Inflammatory macrophage treated with lipopolysaccharide for 1 hour (primary cell): ENCODE data around the gene E2F2.
"Not testable (repeated sequence)": the region's sequence is repeated elsewhere in the genome, so short reads cannot be mapped to it uniquely, and the experiment has no call there.

ENCODE experiments used
- DNase-seq, 2 donors: peaks; one replicate each; pipeline ENCODE4 v3.0.0-alpha.2; 2020 to 2022

The E2F2 gene

GRCh38 chr1:23522244-23522982 is 8.6 kb downstream of the E2F2 start:
- peak; percentile 95 to 97 for DNase-seq

DNA sequence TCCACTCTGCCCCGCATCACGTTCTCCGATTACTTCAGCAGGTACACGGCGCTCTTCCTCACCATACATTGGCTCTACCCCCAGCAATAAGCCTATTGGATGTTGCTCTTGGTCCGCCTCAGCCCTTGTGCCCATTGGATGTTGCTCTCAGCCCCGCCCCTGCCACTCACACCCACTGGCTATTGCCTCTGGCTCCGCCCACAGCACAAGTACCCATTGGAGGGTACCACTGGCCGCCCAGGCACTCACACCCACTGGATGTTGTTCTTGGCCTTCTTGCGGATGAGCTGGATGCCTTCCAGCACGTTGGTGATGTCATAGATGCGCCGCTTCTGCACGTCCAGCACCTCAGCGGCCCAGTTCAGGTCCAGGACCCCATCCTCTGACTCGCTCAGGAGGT is 9.4 kb downstream of the E2F2 start:
- DNase-seq, result no peak

- DNase-seq, result no peak
Measured at GRCh38 chr1:23517581-23517980, 13.5 kb downstream of the E2F2 start.

- no peak for DNase-seq
Measured at GRCh38 chr1:23515905-23516304, 15.1 kb downstream of the E2F2 start.

- no peak for DNase-seq
Measured at GRCh38 chr1:23514111-23514679, 16.8 kb downstream of the E2F2 start.

- DNase-seq, result no peak
Measured at GRCh38 chr1:23509896-23510295, 21.1 kb downstream of the E2F2 start.

GRCh38 chr1:23506376-23507107 is 24.5 kb downstream of the E2F2 start:
- no peak for DNase-seq

- no peak for DNase-seq
Measured at GRCh38 chr1:23505851-23506250, 25.2 kb downstream of the E2F2 start.

GRCh38 chr1:23504156-23504555 is 26.9 kb downstream of the E2F2 start:
- not testable (repeated sequence) for DNase-seq

DNA sequence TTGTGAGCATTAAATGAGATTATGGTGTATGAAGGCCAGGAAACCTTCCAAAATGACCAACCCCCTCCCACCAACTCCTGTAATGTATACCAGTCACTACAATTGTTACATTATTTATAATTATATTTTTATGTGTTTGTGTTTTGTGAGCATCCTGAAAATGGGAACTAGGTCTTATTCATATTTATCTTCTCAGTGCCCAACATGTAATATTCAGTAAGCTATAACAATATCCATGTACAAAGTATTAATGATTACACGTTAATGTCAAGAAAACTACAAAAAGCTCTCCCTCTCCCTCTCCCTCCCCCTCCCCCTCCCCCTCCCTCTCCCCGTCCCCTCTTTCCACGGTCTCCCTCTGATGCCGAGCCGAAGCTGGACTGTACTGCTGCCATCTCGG is 28.1 kb downstream of the E2F2 start:
- DNase-seq, result no peak

DNA sequence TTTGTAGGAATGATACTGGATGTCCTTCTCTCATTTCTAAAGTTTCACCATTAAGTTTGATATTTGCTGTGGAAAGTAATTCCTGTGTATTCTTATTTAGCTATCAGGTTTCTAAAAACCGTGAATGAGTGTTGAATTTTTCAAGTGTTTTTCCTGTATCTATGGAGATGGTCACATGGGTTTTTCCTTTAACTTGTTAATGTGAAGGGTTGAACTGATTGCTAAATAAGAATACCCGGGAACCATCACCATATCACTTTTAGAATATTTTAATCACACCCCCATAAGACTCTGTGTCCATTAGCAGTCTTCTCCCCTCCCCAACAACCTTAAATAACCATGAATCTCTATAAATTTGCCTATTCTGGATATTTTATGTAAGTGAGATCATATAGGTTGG is 30.6 kb downstream of the E2F2 start:
- no peak for DNase-seq

DNA sequence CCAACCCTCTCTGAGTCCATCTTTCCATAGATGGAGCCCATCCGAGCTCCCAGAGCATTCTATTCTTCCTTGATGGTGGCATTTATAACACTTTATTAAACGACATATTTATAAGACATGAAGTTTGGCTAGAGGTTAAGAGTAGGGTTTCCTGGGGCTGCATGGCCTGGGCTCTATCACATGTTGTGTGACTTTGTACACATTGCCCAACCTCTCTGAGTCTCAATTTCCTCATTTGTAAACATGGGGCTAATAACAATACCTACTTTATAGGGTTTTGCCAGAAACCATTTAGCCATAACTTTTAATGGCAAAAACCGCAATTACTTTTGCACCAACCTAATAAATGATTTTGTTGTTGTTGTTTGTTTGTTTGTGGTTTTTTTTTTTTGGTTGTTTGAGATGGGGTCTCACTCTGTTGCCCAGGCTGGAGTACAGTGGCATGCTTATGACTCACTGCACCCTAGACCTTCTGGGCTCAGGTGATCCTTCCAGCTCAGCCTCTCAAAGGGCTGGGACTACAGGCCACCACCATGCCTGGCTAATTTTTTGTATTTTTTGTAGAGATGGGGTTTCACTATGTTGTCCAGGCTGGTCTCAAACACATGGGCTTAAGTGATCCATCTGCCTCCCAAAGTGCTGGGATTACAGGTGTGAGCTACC is 33.1 kb downstream of the E2F2 start:
- DNase-seq, result peak; percentile 64 to 65

DNA sequence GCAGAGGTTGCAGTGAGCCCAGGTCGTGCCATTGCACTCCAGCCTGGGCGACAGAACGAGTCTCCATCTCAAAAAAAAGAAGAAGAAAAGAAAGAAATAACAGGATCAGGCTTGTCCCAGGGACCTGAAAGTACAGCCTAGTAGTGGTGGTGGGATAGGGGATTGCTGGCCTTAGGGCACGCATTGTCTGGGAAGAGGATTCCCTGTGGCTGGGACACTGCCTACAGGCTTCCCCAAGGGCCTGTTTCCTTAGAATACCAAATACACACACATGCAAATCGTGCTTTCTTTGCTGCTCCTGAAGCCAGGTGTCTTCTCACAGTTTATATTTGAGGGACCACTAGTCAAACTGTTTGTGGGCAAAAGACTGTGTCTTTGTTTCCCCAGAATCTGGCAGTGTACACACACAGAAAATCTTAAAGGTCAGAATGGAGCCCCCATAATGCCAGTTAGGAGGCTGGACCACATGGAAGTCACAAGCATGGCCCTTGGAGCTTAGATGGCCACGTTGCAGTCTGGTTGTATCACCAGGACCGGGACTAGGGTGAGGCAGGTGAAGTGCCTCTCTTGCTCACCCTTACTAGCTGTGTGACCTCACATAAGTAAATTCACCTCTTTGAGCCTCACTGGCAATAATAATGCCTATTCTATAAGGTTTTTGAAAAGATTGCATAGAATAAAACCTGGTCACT is 34.4 kb downstream of the E2F2 start:
- no peak for DNase-seq

- not testable (repeated sequence) for DNase-seq
Measured at GRCh38 chr1:23494836-23495235, 36.2 kb downstream of the E2F2 start.

DNA sequence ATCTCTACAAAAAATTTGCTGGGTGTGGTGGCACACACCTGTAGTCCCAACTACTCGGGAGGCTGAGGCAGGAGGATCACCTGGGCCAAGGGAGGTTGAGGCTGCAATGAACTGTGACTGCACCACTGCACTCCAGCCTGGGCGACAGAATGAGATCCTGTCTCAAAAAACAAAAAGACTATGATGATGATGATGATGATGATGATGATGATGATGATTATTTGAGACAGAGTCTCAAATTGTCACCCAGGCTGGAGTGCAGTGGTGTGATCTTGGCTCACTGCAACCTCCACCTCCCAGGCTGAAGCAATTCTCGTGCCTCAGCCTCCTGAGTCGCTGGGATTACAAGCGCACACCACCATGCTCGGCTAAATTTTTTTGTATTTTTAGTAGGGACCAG is 38.3 kb downstream of the E2F2 start:
- DNase-seq, result not testable (repeated sequence)

- DNase-seq, result no peak
Measured at GRCh38 chr1:23492132-23492720, 38.8 kb downstream of the E2F2 start.

DNA sequence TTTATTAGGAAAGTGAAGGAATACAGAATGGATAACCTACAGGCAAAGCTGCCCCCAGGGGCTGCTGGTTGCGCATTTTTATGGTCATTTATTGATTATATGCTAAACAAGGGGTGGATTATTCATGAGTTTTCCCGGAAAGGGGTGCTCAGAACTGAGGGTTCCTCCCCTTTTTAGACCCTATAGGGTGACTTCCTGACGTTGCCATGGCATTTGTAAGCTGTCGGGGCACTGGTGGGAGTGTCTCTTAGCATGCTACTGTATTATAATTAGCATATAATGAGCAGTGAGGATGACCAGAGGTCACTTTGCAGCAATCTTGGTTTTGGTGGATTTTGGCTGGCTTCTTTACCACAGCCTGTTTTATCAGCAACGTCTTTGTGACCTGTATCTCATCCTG is 41.2 kb downstream of the E2F2 start:
- no peak for DNase-seq

DNA sequence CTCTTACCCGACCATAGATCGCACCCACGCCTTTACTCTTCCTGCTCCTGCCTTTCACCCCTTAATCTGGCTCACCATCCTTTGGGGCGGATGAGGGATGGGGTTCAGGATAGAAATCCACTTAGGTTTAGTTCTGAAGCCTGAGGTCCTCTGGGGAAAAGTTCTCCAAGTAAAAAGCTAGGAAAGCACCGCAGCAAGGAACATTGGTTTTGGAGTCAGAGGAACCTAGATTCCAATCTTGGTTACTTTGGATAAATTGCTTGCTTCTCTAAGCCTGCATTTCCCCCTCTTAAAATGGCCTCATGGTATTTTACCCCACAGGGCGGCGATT is 46.1 kb downstream of the E2F2 start:
- no peak for DNase-seq

GRCh38 chr1:23484253-23485001 is 46.6 kb downstream of the E2F2 start:
- peak; percentile 27 to 70 for DNase-seq

- no peak for DNase-seq
Measured at GRCh38 chr1:23483321-23484252, 47.4 kb downstream of the E2F2 start, which contains the start of gene ASAP3. TSS of gene ASAP3 (minus strand) at chr1:23484179. CDS start at chr1:23484133, 46 bp downstream.

DNA sequence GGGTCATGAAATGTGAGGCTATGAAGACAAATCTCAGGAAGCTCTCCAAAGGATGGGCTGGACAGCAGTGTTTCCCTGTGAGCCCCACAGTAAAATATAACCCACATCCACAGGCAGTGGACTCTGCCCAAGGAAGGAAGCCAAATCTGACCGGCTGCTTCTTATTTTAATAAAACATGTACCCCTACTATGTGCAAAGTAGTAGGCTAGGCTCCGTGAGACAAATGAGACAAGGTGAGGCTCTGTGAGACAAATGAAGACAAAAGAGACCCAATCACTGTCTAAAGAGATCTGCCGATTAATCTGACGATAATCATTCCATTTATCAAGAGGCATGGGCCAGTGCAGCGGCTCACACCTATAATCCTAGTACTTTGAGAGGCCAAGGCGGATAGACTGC is 49.1 kb downstream of the E2F2 start:
- no peak for DNase-seq
